ENCODE measurements around the gene CCL20.
"Not testable (repeated sequence)": the region's sequence is repeated elsewhere in the genome, so short reads cannot be mapped to it uniquely, and the experiment has no call there.

The CCL20 gene

GRCh38 chr2:227813562-227814353 lies at the start of gene CCL20:
TSS of gene CCL20 (plus strand) at chr2:227813842. CDS start at chr2:227813912, 70 bp downstream.
- no peak within 1 kb of the TSS for H3K4me3 ChIP-seq (ENCODE audit: low read depth, low read length)

GRCh38 chr2:227765788-227766372 lies 47.8 kb upstream of the CCL20 start:
- H3K4me3 ChIP-seq (ENCODE audit: low read depth, low read length): no peak overlapping the region

GRCh38 chr2:227766373-227766883 lies 47.2 kb upstream of the CCL20 start:
- no peak overlapping the region for H3K4me3 ChIP-seq (ENCODE audit: low read depth, low read length)

- H3K4me3 ChIP-seq (ENCODE audit: low read depth, low read length): no peak overlapping the region
Observed at GRCh38 chr2:227767830-227768229, 45.8 kb upstream of the CCL20 start.

GRCh38 chr2:227772197-227772661 lies 41.4 kb upstream of the CCL20 start:
- no peak overlapping the region for H3K4me3 ChIP-seq (ENCODE audit: low read depth, low read length)

- H3K4me3 ChIP-seq (ENCODE audit: low read depth, low read length): no peak overlapping the region
Observed at GRCh38 chr2:227772932-227773331, 40.7 kb upstream of the CCL20 start.

GRCh38 chr2:227774011-227774624 lies 39.5 kb upstream of the CCL20 start:
- H3K4me3 ChIP-seq (ENCODE audit: low read depth, low read length): no peak overlapping the region

- H3K4me3 ChIP-seq (ENCODE audit: low read depth, low read length): no peak overlapping the region
Observed at GRCh38 chr2:227774895-227775842, 38.5 kb upstream of the CCL20 start.

GRCh38 chr2:227780981-227781615 lies 32.5 kb upstream of the CCL20 start:
- H3K4me3 ChIP-seq (ENCODE audit: low read depth, low read length): no peak overlapping the region

- H3K4me3 ChIP-seq (ENCODE audit: low read depth, low read length): no peak overlapping the region
Observed at GRCh38 chr2:227781841-227782240, 31.8 kb upstream of the CCL20 start.

- H3K4me3 ChIP-seq (ENCODE audit: low read depth, low read length): no peak overlapping the region
Observed at GRCh38 chr2:227782804-227783203, 30.8 kb upstream of the CCL20 start.

GRCh38 chr2:227783404-227784138 lies 30.1 kb upstream of the CCL20 start:
- H3K4me3 ChIP-seq (ENCODE audit: low read depth, low read length): no peak overlapping the region

GRCh38 chr2:227785293-227785692 lies 28.3 kb upstream of the CCL20 start:
- H3K4me3 ChIP-seq (ENCODE audit: low read depth, low read length): no peak overlapping the region

- no peak overlapping the region for H3K4me3 ChIP-seq (ENCODE audit: low read depth, low read length)
Observed at GRCh38 chr2:227788561-227789018, 25.1 kb upstream of the CCL20 start.

- no peak overlapping the region for H3K4me3 ChIP-seq (ENCODE audit: low read depth, low read length)
Observed at GRCh38 chr2:227789803-227790202, 23.8 kb upstream of the CCL20 start.

GRCh38 chr2:227793148-227793712 lies 20.4 kb upstream of the CCL20 start:
- no peak overlapping the region for H3K4me3 ChIP-seq (ENCODE audit: low read depth, low read length)

- H3K4me3 ChIP-seq (ENCODE audit: low read depth, low read length): no peak overlapping the region
Observed at GRCh38 chr2:227796045-227796711, 17.5 kb upstream of the CCL20 start.

GRCh38 chr2:227796768-227797167 lies 16.9 kb upstream of the CCL20 start:
- not testable (repeated sequence) for H3K4me3 ChIP-seq (ENCODE audit: low read depth, low read length)

- no peak overlapping the region for H3K4me3 ChIP-seq (ENCODE audit: low read depth, low read length)
Observed at GRCh38 chr2:227799202-227799601, 14.4 kb upstream of the CCL20 start.

Measured in iPS-11a (cell line).